SH-SY5Y (cell line): ENCODE results near the gene NLRC3.

ENCODE experiments used
- GATA2 ChIP-seq: IDR thresholded peaks from 2 replicates; pipeline ENCODE4 v1.6.1; 2011; ENCODE audit warnings: mild to moderate bottlenecking, low read depth, low read length
- GATA3 ChIP-seq: IDR thresholded peaks from 2 replicates; pipeline ENCODE4 v1.6.1; 2011; ENCODE audit warnings: low read depth, mild to moderate bottlenecking, low read length, moderate library complexity

NLRC3 gene

GRCh38 chr16:3554351-3554928, 22.8 kb downstream of the NLRC3 start:
- no peak for TF ChIP-seq GATA2
- no peak for TF ChIP-seq GATA3

DNA sequence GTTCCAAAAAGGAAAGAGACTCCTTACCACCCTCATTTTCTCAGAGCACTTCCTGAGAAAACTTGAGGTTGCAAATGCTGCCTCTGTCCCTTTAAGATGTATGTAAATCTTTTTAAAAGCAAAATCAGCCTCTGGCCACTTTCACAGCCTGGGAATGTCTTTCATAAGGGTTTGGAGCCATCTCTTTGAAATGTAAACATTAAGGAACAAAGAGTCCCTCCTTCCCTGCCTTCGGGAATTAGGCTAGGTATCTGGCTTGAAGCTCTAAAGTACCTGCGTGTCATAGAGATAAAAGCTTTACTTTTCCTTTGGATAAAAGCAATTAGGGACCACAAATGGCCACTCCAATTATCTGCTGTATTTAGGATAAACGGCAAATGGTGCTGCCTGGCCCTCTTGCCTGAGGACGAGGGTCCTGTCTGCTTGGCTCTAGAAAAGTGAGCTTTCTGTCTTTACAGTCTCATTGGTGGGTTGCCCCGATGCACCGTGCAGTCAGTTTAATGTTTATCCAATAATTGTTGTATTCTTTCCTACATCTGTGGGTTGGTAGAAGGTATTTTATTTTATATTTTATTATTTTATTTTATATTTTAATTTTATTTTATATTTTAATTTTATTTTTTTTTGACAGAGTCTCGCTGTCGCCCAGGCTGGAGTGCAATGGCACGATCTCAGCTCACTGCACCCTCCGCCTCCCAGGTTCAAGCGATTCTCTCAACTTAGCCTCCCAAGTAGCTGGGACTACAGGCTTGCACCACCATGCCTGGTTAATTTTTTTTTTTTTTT, 23.9 kb downstream of the NLRC3 start:
- no peak for TF ChIP-seq GATA2
- TF ChIP-seq GATA3 = no peak

DNA sequence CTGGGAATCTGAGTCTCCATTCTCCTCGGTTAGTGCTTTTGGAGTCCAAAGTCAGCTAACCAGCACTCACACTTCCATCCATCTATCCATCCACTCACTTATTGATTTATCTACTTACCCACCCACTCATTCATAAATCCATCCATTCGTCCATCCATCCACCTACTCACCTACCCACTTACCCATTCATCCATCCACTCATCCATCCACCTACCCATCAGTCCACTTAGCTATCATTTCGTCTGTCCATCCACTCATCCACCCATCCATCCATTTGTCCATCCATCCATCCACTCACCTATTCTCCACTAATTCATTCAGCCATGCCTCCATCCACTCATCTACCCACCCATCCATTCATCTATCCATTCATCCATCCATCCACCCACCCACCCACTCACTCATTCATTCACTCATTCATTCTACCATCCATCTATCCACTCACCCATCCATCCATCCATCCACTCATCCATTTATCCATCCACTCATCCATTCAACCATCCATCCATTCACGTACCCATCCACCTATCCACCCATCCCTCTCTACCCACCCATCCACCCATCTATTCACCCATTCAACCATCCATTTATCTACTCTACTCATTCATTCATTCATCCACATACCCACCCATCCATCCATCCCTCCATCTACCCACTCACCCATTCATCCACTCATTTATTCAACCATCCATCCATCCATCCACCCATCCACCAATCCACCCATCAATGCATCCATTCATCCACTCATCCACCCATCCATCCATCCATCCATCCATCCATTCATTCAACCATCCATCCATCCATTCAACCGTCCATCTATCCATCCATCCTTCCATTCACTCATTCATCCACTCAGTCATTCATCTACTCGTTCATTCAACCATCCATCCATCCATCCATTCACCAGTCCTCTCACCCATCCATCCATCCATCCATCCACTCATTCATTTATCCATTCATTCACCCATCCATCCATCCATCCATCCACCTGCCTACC, 26.1 kb downstream of the NLRC3 start:
- TF ChIP-seq GATA2 (no peak), GATA3 (no peak)

- TF ChIP-seq GATA2 (no peak), GATA3 (no peak)
Measured at GRCh38 chr16:3549906-3550305, 27.3 kb downstream of the NLRC3 start.

DNA sequence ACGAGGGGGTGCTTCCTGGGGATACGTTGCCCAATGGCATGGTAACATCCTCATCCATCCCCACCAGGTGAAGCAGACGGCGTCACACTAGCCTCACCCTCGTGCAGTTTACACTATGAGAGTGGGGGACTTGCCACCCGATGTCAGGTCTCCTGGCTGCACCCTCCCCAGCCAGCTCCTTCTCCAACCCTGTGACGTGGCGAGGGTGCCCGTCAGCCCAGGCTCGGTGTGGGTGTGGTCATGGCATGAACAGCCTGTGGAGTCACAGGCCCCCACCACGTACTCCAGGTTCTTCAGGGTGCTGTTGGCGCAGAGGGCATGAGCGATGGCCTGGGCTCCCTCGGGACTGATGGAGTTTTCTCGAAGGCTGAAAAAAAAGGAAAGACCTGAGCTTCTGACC, 28.3 kb downstream of the NLRC3 start:
- TF ChIP-seq GATA3 (no peak), GATA2 (no peak)

DNA sequence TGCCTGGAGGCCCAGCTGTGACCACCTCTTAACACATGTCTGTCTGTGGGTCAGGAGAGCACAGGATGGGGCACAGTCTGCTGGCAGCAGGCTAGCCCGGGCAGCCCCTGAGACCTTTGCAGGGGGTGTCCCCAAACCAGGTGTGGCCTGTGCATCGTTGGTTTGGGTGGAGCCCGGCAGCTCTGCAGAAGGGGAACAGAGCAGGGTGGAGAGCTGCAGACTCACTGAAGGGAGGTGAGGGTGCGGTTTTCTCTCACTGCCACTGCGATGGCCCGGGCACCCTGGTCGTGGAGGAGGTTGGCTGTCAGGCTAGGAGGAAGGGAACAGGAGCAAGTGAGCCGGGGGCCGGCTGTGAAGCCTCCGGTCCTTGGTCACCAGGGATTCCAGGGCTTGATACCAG, 28.8 kb downstream of the NLRC3 start:
- no peak for TF ChIP-seq GATA2
- TF ChIP-seq GATA3 = no peak

DNA sequence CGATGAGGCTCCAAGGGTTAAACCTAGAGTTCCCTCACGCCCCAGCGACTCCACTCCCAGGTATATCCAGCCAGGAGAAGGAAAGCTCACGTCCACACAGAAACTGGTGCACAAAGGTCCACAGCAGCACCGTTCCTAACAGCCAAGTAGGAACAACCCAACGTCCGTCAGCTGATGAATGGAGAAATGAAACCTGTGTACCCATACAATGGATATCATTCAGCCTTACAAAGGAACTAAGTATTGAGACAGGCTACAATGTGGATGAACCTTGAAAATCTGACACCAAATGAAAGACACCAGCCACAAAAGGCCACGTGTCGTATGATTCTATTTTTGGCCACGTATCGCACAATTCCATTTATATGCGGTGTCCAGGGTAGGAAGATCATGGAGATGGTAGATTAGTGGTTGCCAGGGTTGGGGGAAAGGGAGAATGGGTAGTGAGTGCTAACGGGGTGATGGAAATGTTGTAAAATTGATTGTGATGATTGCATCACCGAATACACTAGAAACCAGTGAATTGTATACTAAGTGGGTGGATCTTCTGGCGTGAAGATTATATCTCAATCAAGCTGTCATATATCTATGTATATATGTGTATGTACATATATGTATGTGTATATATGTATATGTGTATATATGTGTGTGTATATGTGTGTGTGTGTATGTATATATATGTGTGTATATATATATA, 30.1 kb downstream of the NLRC3 start:
- TF ChIP-seq GATA2 = no peak
- TF ChIP-seq GATA3 = no peak

DNA sequence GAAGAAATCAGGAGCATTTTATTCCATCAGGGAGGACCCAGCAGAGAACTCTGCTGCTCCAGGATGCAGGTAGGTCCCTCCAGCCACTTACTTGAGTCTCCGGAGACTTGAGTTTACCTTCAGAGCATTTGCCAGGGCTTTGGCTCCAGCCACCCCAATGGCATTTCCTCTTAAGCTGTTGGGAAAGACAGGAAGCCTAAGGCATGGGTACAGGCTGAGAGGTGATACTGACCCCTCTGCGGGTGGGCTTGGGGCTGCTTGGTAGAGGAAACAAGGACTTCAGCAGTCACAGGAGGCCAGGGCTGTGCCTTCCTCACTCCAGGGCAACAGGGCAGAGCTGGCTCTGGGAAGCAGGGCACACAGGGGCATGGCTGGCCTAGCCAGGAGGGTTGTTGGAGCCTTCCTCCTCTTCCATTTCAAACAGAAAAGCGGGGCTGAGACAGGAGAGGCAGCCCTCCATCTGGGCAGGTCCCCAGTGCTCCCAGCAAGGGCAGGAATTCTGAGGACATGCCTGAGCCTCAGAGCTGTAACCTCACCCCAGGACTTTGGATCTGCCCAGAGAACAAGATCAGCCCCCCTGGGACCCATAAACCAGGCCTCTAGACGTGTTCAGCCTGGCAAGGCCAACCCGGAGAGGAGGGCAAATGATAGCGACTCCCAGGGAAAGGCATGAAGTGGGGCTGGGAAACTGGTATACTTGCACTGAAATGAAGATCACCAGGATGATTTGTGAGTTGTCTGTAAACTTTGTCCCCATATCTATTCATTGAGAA, 34.4 kb downstream of the NLRC3 start:
- TF ChIP-seq GATA2 (no peak), GATA3 (no peak)

GRCh38 chr16:3541527-3542155, 35.6 kb downstream of the NLRC3 start:
- TF ChIP-seq GATA3 (no peak), GATA2 (no peak)

DNA sequence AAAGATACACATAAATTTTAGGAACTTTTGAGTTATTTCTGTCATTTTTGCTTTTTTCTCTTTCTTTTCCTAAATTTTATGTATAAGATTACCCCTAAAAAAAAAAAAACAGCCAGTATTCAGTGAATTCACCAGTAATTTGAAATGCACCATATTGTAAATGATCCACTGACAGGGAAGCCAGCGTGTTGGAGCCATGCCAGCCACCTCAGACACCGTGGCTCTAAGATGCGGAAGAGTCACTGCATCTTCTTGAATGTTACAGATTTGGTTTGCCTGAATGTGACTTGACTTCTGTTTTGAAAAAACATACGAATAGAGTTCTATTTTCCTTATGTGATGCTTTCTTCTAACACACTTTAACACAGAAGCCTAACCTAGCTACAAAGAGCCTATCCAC, 39.0 kb downstream of the NLRC3 start:
- no peak for TF ChIP-seq GATA3
- no peak for TF ChIP-seq GATA2

DNA sequence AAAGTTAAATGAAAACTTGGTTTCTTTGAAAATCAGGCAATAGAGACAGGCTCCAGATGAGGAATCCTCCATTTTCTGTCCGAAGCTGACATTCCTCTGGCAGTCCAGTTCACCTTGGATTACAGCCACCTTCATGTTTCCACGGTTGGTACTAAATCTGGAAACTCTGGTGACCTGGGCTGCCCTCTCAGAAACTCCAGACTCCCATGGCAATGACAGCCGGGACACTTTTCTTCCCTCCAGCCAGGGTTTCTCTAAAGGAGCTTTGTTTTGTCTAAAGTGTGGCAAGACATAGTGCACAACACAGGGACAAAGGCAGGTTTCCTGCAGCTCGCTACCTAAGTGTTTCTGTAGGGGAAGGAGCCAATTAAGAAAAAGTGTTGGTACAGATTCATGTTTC, 40.4 kb downstream of the NLRC3 start:
- TF ChIP-seq GATA3 = no peak
- TF ChIP-seq GATA2 = no peak

DNA sequence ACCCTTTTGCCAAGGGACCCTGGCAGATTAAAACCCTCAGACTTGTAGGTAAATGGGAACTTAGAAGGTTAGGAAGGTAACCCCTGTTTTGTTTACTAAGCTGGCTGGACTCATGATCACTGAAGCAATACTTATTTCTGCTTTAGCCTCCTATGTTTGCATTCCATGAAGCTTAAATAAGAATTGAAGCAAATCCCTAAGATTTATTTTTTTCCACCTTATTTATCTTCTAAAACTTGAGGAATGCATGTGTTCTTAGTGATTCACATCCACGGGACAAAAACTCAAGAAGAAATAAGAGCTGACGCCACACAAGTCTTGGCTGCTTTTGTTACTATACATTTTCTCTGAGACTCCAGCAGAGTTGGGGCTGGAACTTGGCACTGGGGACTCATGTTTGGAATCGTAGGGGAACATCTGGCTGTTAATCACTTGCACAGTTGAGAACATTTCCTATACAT, 40.9 kb downstream of the NLRC3 start:
- no peak for TF ChIP-seq GATA3
- no peak for TF ChIP-seq GATA2

DNA sequence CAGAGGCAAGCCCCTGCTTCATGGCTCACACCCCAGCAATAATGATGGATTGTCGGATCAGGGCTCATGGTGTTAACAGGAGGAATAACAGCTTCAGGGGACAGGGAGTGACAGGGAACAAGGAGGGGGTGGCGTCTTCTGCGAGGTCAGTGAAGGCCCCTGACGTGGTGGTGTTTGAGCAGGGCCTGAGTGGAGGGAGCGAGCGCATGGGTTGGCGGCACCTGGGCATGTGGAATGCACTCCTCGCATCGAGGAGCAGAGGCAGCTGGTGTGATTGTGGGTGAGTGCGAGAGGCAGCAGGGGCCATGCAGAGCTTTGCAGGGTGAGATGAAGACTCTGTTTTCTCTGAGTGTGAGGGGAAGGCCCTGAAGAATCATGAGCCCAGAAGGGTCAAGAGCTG, 43.1 kb downstream of the NLRC3 start:
- TF ChIP-seq GATA2 (no peak), GATA3 (no peak)
